Measurements from ENCODE around the gene ARAP1. TPM values are rescaled to one million over a fixed set of nuclear protein-coding genes. Genes with fewer than 3 reads are reported as not detected.

ARAP1 gene
- total RNA-seq, 4 donors from 2014 or later, result 122 to 285 (median 145) TPM

GRCh38 chr11:72709478-72710238 lies 42.5 kb downstream of the ARAP1 start:
- no peaks in the 10 kb centered on the region for H3K9me3 ChIP-seq
- peaks cover 0 to 87% (median 2%) of the 10 kb centered on the region in 3 donors for H3K36me3 ChIP-seq
- DNase-seq, result no peak
- peaks cover 0 to 8% (median 0%) of the 10 kb centered on the region in 4 donors for H3K4me1 ChIP-seq
- H3K4me3 ChIP-seq, result no peak overlapping the region
- TF ChIP-seq CTCF (IDR thresholded peaks at IDR 0.05), result no peak
- no peak for TF ChIP-seq POLR2A (IDR thresholded peaks at IDR 0.05)
- H3K27ac ChIP-seq, result no peak overlapping the region
- H3K27me3 ChIP-seq, result no peaks in the 10 kb centered on the region

- no peak for DNase-seq
- Histone ChIP-seq H3K27me3 (no peaks in the 10 kb centered on the region), H3K9me3 (no peaks in the 10 kb centered on the region), H3K4me3 (no peak overlapping the region), H3K4me1 (no peaks in the 10 kb centered on the region), H3K27ac (no peak overlapping the region), H3K36me3 (peaks cover 0 to 90% (median 2%) of the 10 kb centered on the region in 3 donors)
- no peak for TF ChIP-seq CTCF (IDR thresholded peaks at IDR 0.05)
- no peak for TF ChIP-seq POLR2A (IDR thresholded peaks at IDR 0.05)
Measured at GRCh38 chr11:72707032-72707431, 45.2 kb downstream of the ARAP1 start.

- Histone ChIP-seq H3K4me1 (no peaks in the 10 kb centered on the region), H3K36me3 (peaks cover 0 to 90% (median 2%) of the 10 kb centered on the region in 3 donors), H3K27ac (no peak overlapping the region), H3K27me3 (no peaks in the 10 kb centered on the region), H3K9me3 (no peaks in the 10 kb centered on the region), H3K4me3 (no peak overlapping the region)
- no peak for DNase-seq
- TF ChIP-seq CTCF (IDR thresholded peaks at IDR 0.05) (no peak), POLR2A (IDR thresholded peaks at IDR 0.05) (no peak)
Measured at GRCh38 chr11:72706579-72706978, 45.6 kb downstream of the ARAP1 start.

GRCh38 chr11:72705442-72706365 lies 46.5 kb downstream of the ARAP1 start:
- H3K36me3 ChIP-seq, result peaks cover 0 to 90% (median 2%) of the 10 kb centered on the region in 3 donors
- H3K9me3 ChIP-seq, result no peaks in the 10 kb centered on the region
- no peak for DNase-seq
- no peaks in the 10 kb centered on the region for H3K4me1 ChIP-seq
- no peak overlapping the region for H3K4me3 ChIP-seq
- no peak overlapping the region for H3K27ac ChIP-seq
- no peak for TF ChIP-seq POLR2A (IDR thresholded peaks at IDR 0.05)
- TF ChIP-seq CTCF (IDR thresholded peaks at IDR 0.05), result no peak
- no peaks in the 10 kb centered on the region for H3K27me3 ChIP-seq

- TF ChIP-seq POLR2A (IDR thresholded peaks at IDR 0.05), result no peak
- no peak for TF ChIP-seq CTCF (IDR thresholded peaks at IDR 0.05)
- Histone ChIP-seq H3K36me3 (peaks cover 0 to 90% (median 2%) of the 10 kb centered on the region in 3 donors), H3K4me1 (no peaks in the 10 kb centered on the region), H3K27me3 (no peaks in the 10 kb centered on the region), H3K4me3 (no peak overlapping the region), H3K9me3 (no peaks in the 10 kb centered on the region), H3K27ac (no peak overlapping the region)
- DNase-seq, result no peak
Measured at GRCh38 chr11:72704783-72705265, 47.4 kb downstream of the ARAP1 start.

Measured in Peyer's patch (tissue), 4 donors.